Urinary bladder (tissue), 4 donors: Measurements from ENCODE around the gene EDARADD. TPM values are rescaled to one million over a fixed set of nuclear protein-coding genes. Genes with fewer than 3 reads are reported as not detected.
"Not testable (repeated sequence)": the region's sequence is repeated elsewhere in the genome, so short reads cannot be mapped to it uniquely, and the experiment has no call there.

Experiments
- DNase-seq: peaks from one replicate; pipeline ENCODE4 v3.0.0-alpha.2; 2015; ENCODE audit errors: extremely low spot score
- H3K27ac ChIP-seq: one replicate; pipeline ENCODE4 v1.5.1; 2013; ENCODE audit warnings: low read depth, mild to moderate bottlenecking, moderate library complexity
- H3K36me3 ChIP-seq: one replicate; pipeline ENCODE4 v1.6.1; 2013; ENCODE audit warnings: mild to moderate bottlenecking, moderate library complexity; ENCODE audit not compliant: insufficient read depth
- H3K4me1 ChIP-seq: one replicate; pipeline ENCODE4 v1.6.1; 2013; ENCODE audit warnings: mild to moderate bottlenecking, moderate library complexity; ENCODE audit not compliant: insufficient read depth
- H3K4me3 ChIP-seq: one replicate; pipeline ENCODE4 v1.5.1; 2013; ENCODE audit warnings: low read depth, low read length
- WGBS: extraction: QIAGEN DNeasy Blood & Tissue Kit; methylation state at CpG from one replicate; pipeline ENCODE4 v1.1.7; 2013; 5-methylcytosine and 5-hydroxymethylcytosine counted together
- polyA plus RNA-seq: library from polyadenylated mRNA; stranded (reverse); fragments of 200-250 nt; gene quantifications from one replicate; pipeline ENCODE4 v1.2.3, GENCODE V29; 2013
- total RNA-seq: library from RNA; depleted of rRNA; stranded (reverse); fragments of >200 nt; gene quantifications from one replicate; pipeline ENCODE4 v1.2.3, GENCODE V29; 2014
- donor health status: healthy with polysubstance abuse.
- donor health status: healthy.

The EDARADD gene
- total and polyA plus RNA-seq, 2 donors: 2.8 to 10.6 TPM

GRCh38 chr1:236429715-236430274, 35.7 kb downstream of the EDARADD start:
- Histone ChIP-seq H3K36me3 (no peaks in the 10 kb centered on the region), H3K27ac (no peak overlapping the region), H3K4me3 (no peak overlapping the region), H3K4me1 (no peaks in the 10 kb centered on the region)
- no peak for DNase-seq

GRCh38 chr1:236433819-236434315, 39.8 kb downstream of the EDARADD start:
- 97% methylated on average over 6 of the region's 6 CpGs for WGBS
- H3K27ac ChIP-seq: no peak overlapping the region
- no peaks in the 10 kb centered on the region for H3K36me3 ChIP-seq
- no peaks in the 10 kb centered on the region for H3K4me1 ChIP-seq
- H3K4me3 ChIP-seq: no peak overlapping the region
- no peak for DNase-seq

- H3K27ac ChIP-seq: no peak overlapping the region
- WGBS: 92% methylated on average over 9 of the region's 9 CpGs
- DNase-seq: no peak
- no peaks in the 10 kb centered on the region for H3K36me3 ChIP-seq
- H3K4me1 ChIP-seq: no peaks in the 10 kb centered on the region
- H3K4me3 ChIP-seq: no peak overlapping the region
Observed at GRCh38 chr1:236438614-236439013, 44.5 kb downstream of the EDARADD start.

GRCh38 chr1:236440373-236440772, 46.3 kb downstream of the EDARADD start:
- Histone ChIP-seq H3K27ac (no peak overlapping the region), H3K4me3 (no peak overlapping the region), H3K36me3 (no peaks in the 10 kb centered on the region), H3K4me1 (no peaks in the 10 kb centered on the region)
- 75% methylated on average over 2 of the region's 2 CpGs for WGBS
- DNase-seq: no peak

GRCh38 chr1:236450779-236451178, 56.7 kb downstream of the EDARADD start:
- Histone ChIP-seq H3K36me3 (no peaks in the 10 kb centered on the region), H3K27ac (no peak overlapping the region), H3K4me1 (no peaks in the 10 kb centered on the region), H3K4me3 (no peak overlapping the region)
- DNase-seq: no peak
- 95% methylated on average over 5 of the region's 5 CpGs for WGBS

GRCh38 chr1:236451796-236452373, 57.8 kb downstream of the EDARADD start:
- WGBS: 83% methylated on average over 6 of the region's 6 CpGs
- no peak for DNase-seq
- no peaks in the 10 kb centered on the region for H3K36me3 ChIP-seq
- no peak overlapping the region for H3K27ac ChIP-seq
- no peaks in the 10 kb centered on the region for H3K4me1 ChIP-seq
- no peak overlapping the region for H3K4me3 ChIP-seq

GRCh38 chr1:236455243-236455642, 61.2 kb downstream of the EDARADD start:
- DNase-seq: peak; percentile 41
- 62% methylated on average over 4 of the region's 4 CpGs for WGBS
- Histone ChIP-seq H3K36me3 (no peaks in the 10 kb centered on the region), H3K4me1 (no peaks in the 10 kb centered on the region), H3K27ac (no peak overlapping the region), H3K4me3 (no peak overlapping the region)

- Histone ChIP-seq H3K4me1 (no peaks in the 10 kb centered on the region), H3K36me3 (no peaks in the 10 kb centered on the region), H3K27ac (no peak overlapping the region), H3K4me3 (no peak overlapping the region)
- DNase-seq: no peak
- WGBS: 85% methylated on average over 2 of the region's 2 CpGs
Observed at GRCh38 chr1:236457775-236458174, 63.7 kb downstream of the EDARADD start.

- H3K4me1 ChIP-seq: no peaks in the 10 kb centered on the region
- WGBS: 83% methylated on average over 4 of the region's 4 CpGs
Observed at GRCh38 chr1:236458996-236459395, 64.9 kb downstream of the EDARADD start.

GRCh38 chr1:236460103-236460502, 66.0 kb downstream of the EDARADD start:
- no peak overlapping the region for H3K27ac ChIP-seq
- no peaks in the 10 kb centered on the region for H3K36me3 ChIP-seq
- H3K4me1 ChIP-seq: no peaks in the 10 kb centered on the region
- no peak for DNase-seq
- WGBS: 84% methylated on average over 3 of the region's 3 CpGs
- no peak overlapping the region for H3K4me3 ChIP-seq

More at GRCh38 chr1:236458996-236459395, 64.9 kb downstream of the EDARADD start:
- H3K4me3 ChIP-seq: no peak overlapping the region
- DNase-seq: no peak
- H3K27ac ChIP-seq: no peak overlapping the region
- no peaks in the 10 kb centered on the region for H3K36me3 ChIP-seq

- 98% methylated on average over 9 of the region's 9 CpGs for WGBS
- H3K27ac ChIP-seq, DNase-seq, H3K36me3 ChIP-seq, H3K4me3 ChIP-seq, H3K4me1 ChIP-seq: not testable (repeated sequence)
Observed at GRCh38 chr1:236464197-236464596, 70.1 kb downstream of the EDARADD start.

- H3K4me3 ChIP-seq: no peak overlapping the region
- H3K36me3 ChIP-seq: no peaks in the 10 kb centered on the region
- DNase-seq: no peak
- WGBS: 79% methylated on average over 9 of the region's 9 CpGs
- H3K4me1 ChIP-seq: no peaks in the 10 kb centered on the region
- H3K27ac ChIP-seq: no peak overlapping the region
Observed at GRCh38 chr1:236465231-236465958, 71.3 kb downstream of the EDARADD start.

- DNase-seq: no peak
- Histone ChIP-seq H3K4me3 (no peak overlapping the region), H3K27ac (no peak overlapping the region), H3K36me3 (no peaks in the 10 kb centered on the region), H3K4me1 (no peaks in the 10 kb centered on the region)
- 81% methylated on average over 5 of the region's 5 CpGs for WGBS
Observed at GRCh38 chr1:236465959-236466303, 71.8 kb downstream of the EDARADD start.

GRCh38 chr1:236467327-236467641, 73.2 kb downstream of the EDARADD start:
- DNase-seq: no peak
- 75% methylated on average over 5 of the region's 5 CpGs for WGBS
- Histone ChIP-seq H3K4me3 (no peak overlapping the region), H3K4me1 (no peaks in the 10 kb centered on the region), H3K36me3 (no peaks in the 10 kb centered on the region), H3K27ac (no peak overlapping the region)
